HCT116 (cell line): ENCODE measurements around the gene ZSWIM5.

Experiments used
- CTCF ChIP-seq, 3 experiments: fragments of 200-600 bp in 1 of 3; sonication (generic) in 1 of 3; IDR thresholded peaks in 2 of 3; conservative IDR thresholded peaks in 1 of 3; 2 replicates each; pipeline ENCODE4 v1.5.1; 2012 to 2017; ENCODE audit warnings: low read depth in 2 of 3, low read length in 2 of 3, antibody characterized with exemption in 1 of 3, borderline replicate concordance in 1 of 3, control low read depth in 1 of 3, mild to moderate bottlenecking in 1 of 3, mixed read lengths in 1 of 3, mixed run types in 1 of 3, moderate library complexity in 1 of 3; ENCODE audit not compliant: insufficient read depth in 1 of 3
- EGR1 ChIP-seq: IDR thresholded peaks from 2 replicates; pipeline ENCODE4 v1.6.1; 2012; ENCODE audit warnings: low read depth
- JUND ChIP-seq: IDR thresholded peaks from 2 replicates; pipeline ENCODE4 v1.6.1; 2012
- MAX ChIP-seq: IDR thresholded peaks from 2 replicates; pipeline ENCODE4 v1.6.1; 2012
- POLR2A ChIP-seq: IDR thresholded peaks from 2 replicates; pipeline ENCODE4 v1.7.0; 2011; ENCODE audit warnings: borderline replicate concordance; ENCODE audit not compliant: insufficient read depth, insufficient read length; ENCODE audit errors: extremely low read depth
- POLR2AphosphoS5 ChIP-seq: IDR thresholded peaks from 2 replicates; pipeline ENCODE4 v1.6.1; 2011; ENCODE audit warnings: mild to moderate bottlenecking, low read depth, low read length, moderate library complexity
- SIN3A ChIP-seq: IDR thresholded peaks from 2 replicates; pipeline ENCODE4 v1.6.1; 2012; ENCODE audit warnings: low read depth
- SP1 ChIP-seq: IDR thresholded peaks from 2 replicates; pipeline ENCODE4 v1.6.1; 2012; ENCODE audit warnings: low read depth
- ZBTB33 ChIP-seq: IDR thresholded peaks from 2 replicates; pipeline ENCODE4 v1.6.1; 2011; ENCODE audit warnings: mild to moderate bottlenecking, low read length, moderate library complexity; ENCODE audit not compliant: insufficient replicate concordance; ENCODE audit errors: extremely low read depth
- ZNF274 ChIP-seq: fragments of 200-500 bp; sonication (Bioruptor generic); IDR thresholded peaks from 2 replicates; pipeline ENCODE4 v1.6.1; 2014; ENCODE audit warnings: mild to moderate bottlenecking, low read depth, low read length, inconsistent platforms
- TF ChIP-seq, protein P1 (sequence below): IDR thresholded peaks from 2 replicates; pipeline ENCODE4 v1.6.1; 2012; ENCODE audit warnings: low read depth

DNA sequence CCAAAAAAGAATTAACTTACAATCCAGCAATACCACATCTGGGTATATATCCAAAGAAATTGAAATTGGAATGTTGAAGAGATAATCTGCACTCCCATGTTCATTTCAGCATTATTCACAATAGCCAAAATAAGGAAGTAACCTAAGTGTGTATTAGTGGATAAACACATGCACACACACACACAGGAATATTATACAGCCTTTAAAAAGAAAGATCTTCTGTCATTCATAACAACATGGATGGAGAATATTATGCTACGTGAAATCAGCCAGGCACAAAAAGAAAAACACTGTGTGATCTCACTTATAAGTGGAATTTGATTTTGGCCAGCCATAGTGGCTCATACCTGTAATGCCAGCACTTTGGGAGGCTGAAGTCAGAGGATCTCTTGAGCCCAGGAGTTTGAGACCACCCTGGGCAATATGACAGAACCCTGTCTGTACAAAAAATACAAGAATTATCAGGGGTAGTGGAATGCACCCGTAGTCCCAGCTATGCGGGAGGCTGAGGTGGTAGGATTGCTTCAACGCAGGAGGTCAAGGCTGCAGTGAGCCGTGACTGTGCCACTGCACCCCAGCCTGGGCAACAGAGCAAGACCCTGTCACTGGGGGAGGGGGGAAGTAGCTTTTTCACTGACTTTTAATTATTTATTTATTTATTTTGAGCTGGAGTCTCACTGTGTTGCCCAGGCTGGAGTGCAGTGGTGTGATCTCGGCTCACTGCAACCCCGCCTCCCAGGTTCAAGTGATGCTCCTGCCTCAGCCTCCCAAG, 210.8 kb downstream of the ZSWIM5 start:
- TF ChIP-seq CTCF (IDR thresholded peaks at IDR 0.05 in 2 of 3, conservative IDR thresholded peaks at IDR 0.05 in 1 of 3; ENCODE audit: borderline replicate concordance in 1 of 3, insufficient read depth in 1 of 3, low read depth in 2 of 3, low read length in 2 of 3) (no peak), POLR2A (no peak), MAX (no peak), EGR1 (no peak), JUND (no peak), ZNF274 (no peak), ZBTB33 (no peak), SIN3A (no peak), POLR2AphosphoS5 (no peak), SP1 (no peak)
- TF ChIP-seq, protein P1, sequence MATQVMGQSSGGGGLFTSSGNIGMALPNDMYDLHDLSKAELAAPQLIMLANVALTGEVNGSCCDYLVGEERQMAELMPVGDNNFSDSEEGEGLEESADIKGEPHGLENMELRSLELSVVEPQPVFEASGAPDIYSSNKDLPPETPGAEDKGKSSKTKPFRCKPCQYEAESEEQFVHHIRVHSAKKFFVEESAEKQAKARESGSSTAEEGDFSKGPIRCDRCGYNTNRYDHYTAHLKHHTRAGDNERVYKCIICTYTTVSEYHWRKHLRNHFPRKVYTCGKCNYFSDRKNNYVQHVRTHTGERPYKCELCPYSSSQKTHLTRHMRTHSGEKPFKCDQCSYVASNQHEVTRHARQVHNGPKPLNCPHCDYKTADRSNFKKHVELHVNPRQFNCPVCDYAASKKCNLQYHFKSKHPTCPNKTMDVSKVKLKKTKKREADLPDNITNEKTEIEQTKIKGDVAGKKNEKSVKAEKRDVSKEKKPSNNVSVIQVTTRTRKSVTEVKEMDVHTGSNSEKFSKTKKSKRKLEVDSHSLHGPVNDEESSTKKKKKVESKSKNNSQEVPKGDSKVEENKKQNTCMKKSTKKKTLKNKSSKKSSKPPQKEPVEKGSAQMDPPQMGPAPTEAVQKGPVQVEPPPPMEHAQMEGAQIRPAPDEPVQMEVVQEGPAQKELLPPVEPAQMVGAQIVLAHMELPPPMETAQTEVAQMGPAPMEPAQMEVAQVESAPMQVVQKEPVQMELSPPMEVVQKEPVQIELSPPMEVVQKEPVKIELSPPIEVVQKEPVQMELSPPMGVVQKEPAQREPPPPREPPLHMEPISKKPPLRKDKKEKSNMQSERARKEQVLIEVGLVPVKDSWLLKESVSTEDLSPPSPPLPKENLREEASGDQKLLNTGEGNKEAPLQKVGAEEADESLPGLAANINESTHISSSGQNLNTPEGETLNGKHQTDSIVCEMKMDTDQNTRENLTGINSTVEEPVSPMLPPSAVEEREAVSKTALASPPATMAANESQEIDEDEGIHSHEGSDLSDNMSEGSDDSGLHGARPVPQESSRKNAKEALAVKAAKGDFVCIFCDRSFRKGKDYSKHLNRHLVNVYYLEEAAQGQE = no peak
